Measurements from ENCODE around the gene PIP5KL1. TPM values are rescaled to one million over a fixed set of nuclear protein-coding genes. Genes with fewer than 3 reads are reported as not detected.

PIP5KL1 gene
- total RNA-seq, 2 experiments from 2014 or later: 0.95 to 4.4 TPM

- no peaks in the 10 kb centered on the region for H3K9me3 ChIP-seq (ENCODE audit: low read length)
- no peaks in the 10 kb centered on the region for H3K79me2 ChIP-seq (ENCODE audit: insufficient read depth, low read depth, low read length)
- POLR2A ChIA-PET: interaction anchor here (0.6 kb wide), 1 partner anchor 214 kb away, joined by 4 read pairs; no protein-coding TSS in a partner anchor
- no peak overlapping the region for H3K4me2 ChIP-seq (ENCODE audit: low read length)
- TF ChIP-seq CTCF (conservative IDR thresholded peaks at IDR 0.05; ENCODE audit: low read length) (no peak), EZH2phosphoT487 (IDR thresholded peaks at IDR 0.05; ENCODE audit: borderline replicate concordance, low read depth, low read length) (no peak)
- no peaks in the 10 kb centered on the region for H4K20me1 ChIP-seq (ENCODE audit: insufficient read depth, low read length)
- H3K4me1 ChIP-seq (ENCODE audit: insufficient read depth, low read length, poor library complexity, severe bottlenecking): no peaks in the 10 kb centered on the region
- no peaks in the 10 kb centered on the region for H3K9me2 ChIP-seq (ENCODE audit: insufficient read depth, low read length)
- intact Hi-C loops (cut with micrococcal nuclease; ENCODE audit: unreplicated experiment): loop anchor here (5.0 to 10.0 kb wide), 2 partner anchors 50 to 368 kb away; no protein-coding TSS in a partner anchor
- H3K4me3 ChIP-seq (ENCODE audit: low read depth, low read length, poor library complexity, severe bottlenecking): no peak overlapping the region
- no peaks in the 10 kb centered on the region for H3K36me3 ChIP-seq (ENCODE audit: insufficient read depth, low read length)
- CTCF ChIA-PET (ENCODE audit: unreplicated experiment): interaction anchor here (0.6 kb wide), 1 partner anchor 70 kb away, joined by 4 read pairs; no protein-coding TSS in a partner anchor
- no peak overlapping the region for H2AFZ ChIP-seq (ENCODE audit: low read length)
- H3K27ac ChIP-seq (ENCODE audit: low read depth, low read length, poor library complexity, severe bottlenecking): no peak overlapping the region
- no peak for DNase-seq (ENCODE audit: low spot score)
- BruUV-seq (replicated peaks): no TSS peak
Measured at GRCh38 chr9:127872369-127873222, 58.0 kb downstream of the PIP5KL1 start.

- Histone ChIP-seq H3K36me3 (ENCODE audit: insufficient read depth, low read length) (no peaks in the 10 kb centered on the region), H3K4me3 (ENCODE audit: low read depth, low read length, poor library complexity, severe bottlenecking) (no peak overlapping the region), H2AFZ (ENCODE audit: low read length) (no peak overlapping the region), H3K4me2 (ENCODE audit: low read length) (no peak overlapping the region), H3K27ac (ENCODE audit: low read depth, low read length, poor library complexity, severe bottlenecking) (no peak overlapping the region), H3K9me2 (ENCODE audit: insufficient read depth, low read length) (no peaks in the 10 kb centered on the region), H4K20me1 (ENCODE audit: insufficient read depth, low read length) (no peaks in the 10 kb centered on the region), H3K9me3 (ENCODE audit: low read length) (no peaks in the 10 kb centered on the region), H3K4me1 (ENCODE audit: insufficient read depth, low read length, poor library complexity, severe bottlenecking) (no peaks in the 10 kb centered on the region), H3K79me2 (ENCODE audit: insufficient read depth, low read depth, low read length) (no peaks in the 10 kb centered on the region)
- no peak for DNase-seq (ENCODE audit: low spot score)
- TF ChIP-seq CTCF (conservative IDR thresholded peaks at IDR 0.05; ENCODE audit: low read length): no peak
- no peak for TF ChIP-seq EZH2phosphoT487 (IDR thresholded peaks at IDR 0.05; ENCODE audit: borderline replicate concordance, low read depth, low read length)
- POLR2A ChIA-PET: no interaction called here
- BruUV-seq (replicated peaks): no TSS peak
- CTCF ChIA-PET (ENCODE audit: unreplicated experiment): no interaction called here
- intact Hi-C loops (cut with micrococcal nuclease; ENCODE audit: unreplicated experiment): loop anchor here (2.0 to 10.0 kb wide), 4 partner anchors 47 to 367 kb away; no protein-coding TSS in a partner anchor
Measured at GRCh38 chr9:127871531-127871930, 59.0 kb downstream of the PIP5KL1 start.

- POLR2A ChIA-PET: no interaction called here
- no TSS peak for BruUV-seq (replicated peaks)
Measured at GRCh38 chr9:127870887-127871286, 59.7 kb downstream of the PIP5KL1 start.

More at GRCh38 chr9:127870887-127871286, 59.7 kb downstream of the PIP5KL1 start:
- no peaks in the 10 kb centered on the region for H3K4me1 ChIP-seq (ENCODE audit: insufficient read depth, low read length, poor library complexity, severe bottlenecking)
- no peak overlapping the region for H2AFZ ChIP-seq (ENCODE audit: low read length)
- no peaks in the 10 kb centered on the region for H3K9me2 ChIP-seq (ENCODE audit: insufficient read depth, low read length)
- H3K9me3 ChIP-seq (ENCODE audit: low read length): no peaks in the 10 kb centered on the region
- no peaks in the 10 kb centered on the region for H3K36me3 ChIP-seq (ENCODE audit: insufficient read depth, low read length)
- CTCF ChIA-PET (ENCODE audit: unreplicated experiment): interaction anchor here (0.9 kb wide), 1 partner anchor 42 kb away, joined by 3 read pairs; no protein-coding TSS in a partner anchor
- H3K27ac ChIP-seq (ENCODE audit: low read depth, low read length, poor library complexity, severe bottlenecking): no peak overlapping the region
- H4K20me1 ChIP-seq (ENCODE audit: insufficient read depth, low read length): no peaks in the 10 kb centered on the region
- no peak for TF ChIP-seq EZH2phosphoT487 (IDR thresholded peaks at IDR 0.05; ENCODE audit: borderline replicate concordance, low read depth, low read length)
- no peak for TF ChIP-seq CTCF (conservative IDR thresholded peaks at IDR 0.05; ENCODE audit: low read length)
- no peak overlapping the region for H3K4me2 ChIP-seq (ENCODE audit: low read length)
- intact Hi-C loops (cut with micrococcal nuclease; ENCODE audit: unreplicated experiment): loop anchor here (1.0 to 10.0 kb wide), 6 partner anchors 48 to 366 kb away; partner anchors contain the start of genes CDK9 and TOR2A
- DNase-seq (ENCODE audit: low spot score): no peak
- no peaks in the 10 kb centered on the region for H3K79me2 ChIP-seq (ENCODE audit: insufficient read depth, low read depth, low read length)
- H3K4me3 ChIP-seq (ENCODE audit: low read depth, low read length, poor library complexity, severe bottlenecking): no peak overlapping the region

Measured in OCI-LY7 (cell line).